A673 (cell line): Measurements from ENCODE around the gene CX3CR1. TPM values are rescaled to one million over a fixed set of nuclear protein-coding genes. Genes with fewer than 3 reads are reported as not detected.

Source experiments
- BruUV-seq: library from RNA; stranded (reverse); fragments of 400-500 nt; replicated peaks from 2 replicates; lab custom pipeline; 2021; lab: Mats Ljungman, UMichigan
- CTCF ChIA-PET: fragments of 300-600 bp; sonication (Branson Sonifier 250); formaldehyde crosslinking; loops from one replicate; lab custom pipeline; 2022; ENCODE audit warnings: antibody characterized with exemption; lab: Charles Lee
- POLR2A ChIA-PET: fragments of 300-600 bp; sonication (Branson Sonifier 250); formaldehyde crosslinking; loops from one replicate; lab custom pipeline; 2022; ENCODE audit warnings: antibody characterized with exemption; ENCODE audit not compliant: low non-redundant PET; lab: Charles Lee
- DNase-seq: peaks from one replicate; pipeline ENCODE4 v3.0.0-alpha.2; 2015; ENCODE audit warnings: low spot score
- H3K27ac ChIP-seq: fragments of 200-600 bp; sonication (generic); 2 replicates; pipeline ENCODE4 v1.5.1; 2016; ENCODE audit warnings: mixed run types, low read depth, mild to moderate bottlenecking, mixed read lengths, antibody characterized with exemption, low read length; ENCODE audit not compliant: poor library complexity, severe bottlenecking
- H3K27me3 ChIP-seq: fragments of 200-600 bp; sonication (generic); replicated peaks from 2 replicates; pipeline ENCODE4 v1.6.1; 2017; ENCODE audit warnings: mixed run types, low read depth, mild to moderate bottlenecking, mixed read lengths, antibody characterized with exemption, low read length; ENCODE audit not compliant: insufficient read depth, poor library complexity
- H3K36me3 ChIP-seq: fragments of 200-600 bp; sonication (generic); 2 replicates; pipeline ENCODE4 v1.6.1; 2016; ENCODE audit warnings: mixed run types, mild to moderate bottlenecking, mixed read lengths, antibody characterized with exemption, low read length; ENCODE audit not compliant: insufficient read depth, poor library complexity, severe bottlenecking
- H3K4me1 ChIP-seq: fragments of 200-600 bp; sonication (generic); 2 replicates; pipeline ENCODE4 v1.6.1; 2017; ENCODE audit warnings: mixed run types, mild to moderate bottlenecking, mixed read lengths, antibody characterized with exemption, low read length; ENCODE audit not compliant: insufficient read depth, poor library complexity, severe bottlenecking
- H3K4me3 ChIP-seq: fragments of 200-600 bp; sonication (generic); 2 replicates; pipeline ENCODE4 v1.5.1; 2016; ENCODE audit warnings: low read depth, mixed run types, mild to moderate bottlenecking, mixed read lengths, low read length; ENCODE audit not compliant: poor library complexity, severe bottlenecking
- H3K9me3 ChIP-seq: fragments of 200-600 bp; sonication (generic); 2 replicates; pipeline ENCODE4 v1.6.1; 2016; ENCODE audit warnings: mixed run types, low read depth, mild to moderate bottlenecking, mixed read lengths, antibody characterized with exemption, low read length; ENCODE audit not compliant: poor library complexity, severe bottlenecking
- EZH2 ChIP-seq: fragments of 200-600 bp; sonication (generic); IDR thresholded peaks from 2 replicates; pipeline ENCODE4 v1.6.1; 2017; ENCODE audit warnings: borderline replicate concordance, low read depth, mild to moderate bottlenecking, mixed read lengths, antibody characterized with exemption, low read length; ENCODE audit not compliant: poor library complexity, severe bottlenecking
- intact Hi-C: fragments of 100-400 bp; cut with micrococcal nuclease; formaldehyde crosslinking; loops from one replicate; pipeline ENCODE4 v1.10.0; 2022; ENCODE audit not compliant: unreplicated experiment
- total RNA-seq: library from RNA; stranded (reverse); gene quantifications from 2 replicates; pipeline ENCODE4 v1.2.3, GENCODE V29; 2021
- TF ChIP-seq, protein P1 (sequence below): fragments of 300-800, 200-600 bp; sonication (generic); conservative IDR thresholded peaks from 2 replicates; pipeline ENCODE4 v1.5.1; 2017; ENCODE audit warnings: low read depth, mild to moderate bottlenecking, antibody characterized with exemption, low read length, moderate library complexity, mixed read lengths

Gene CX3CR1
- total RNA-seq, 1 experiment from 2014 or later, result not detected

DNA sequence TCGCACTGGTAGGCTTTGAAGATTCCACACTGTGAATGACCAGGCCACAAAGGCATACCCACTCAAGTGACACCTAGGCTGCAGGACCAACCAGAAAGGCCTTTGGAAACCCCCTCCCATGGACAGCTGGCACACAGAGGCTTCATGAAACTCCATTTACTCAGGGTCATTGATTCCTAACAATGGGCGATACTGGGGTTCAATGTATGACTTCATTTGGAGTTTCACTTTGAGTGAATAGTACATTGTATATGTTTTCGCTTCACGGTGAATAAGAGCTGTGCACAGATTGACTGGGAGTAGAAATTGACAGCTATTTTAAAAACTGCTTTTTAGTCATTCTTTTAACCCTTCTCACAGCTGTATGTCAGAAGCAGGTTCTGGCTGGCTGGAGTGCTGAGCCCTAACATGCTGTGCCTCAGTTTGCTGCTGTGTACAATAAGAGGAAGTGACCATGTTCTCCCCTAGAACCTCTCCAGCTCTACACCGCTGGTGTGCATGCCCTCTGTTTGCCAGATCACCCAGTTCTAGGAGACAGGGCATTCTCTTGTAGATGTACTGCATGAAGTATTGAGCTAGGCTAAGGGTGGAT is 15.4 kb upstream of the CX3CR1 start:
- Histone ChIP-seq H3K36me3 (no peaks in the 10 kb centered on the region), H3K4me3 (no peak overlapping the region), H3K4me1 (no peaks in the 10 kb centered on the region), H3K27ac (no peak overlapping the region), H3K27me3 (no peaks in the 10 kb centered on the region), H3K9me3 (no peaks in the 10 kb centered on the region)
- intact Hi-C loops, result no loop called here
- ChIA-PET CTCF (no interaction called here), POLR2A (no interaction called here)
- no TSS peak for BruUV-seq
- no peak for DNase-seq
- TF ChIP-seq, protein P1, sequence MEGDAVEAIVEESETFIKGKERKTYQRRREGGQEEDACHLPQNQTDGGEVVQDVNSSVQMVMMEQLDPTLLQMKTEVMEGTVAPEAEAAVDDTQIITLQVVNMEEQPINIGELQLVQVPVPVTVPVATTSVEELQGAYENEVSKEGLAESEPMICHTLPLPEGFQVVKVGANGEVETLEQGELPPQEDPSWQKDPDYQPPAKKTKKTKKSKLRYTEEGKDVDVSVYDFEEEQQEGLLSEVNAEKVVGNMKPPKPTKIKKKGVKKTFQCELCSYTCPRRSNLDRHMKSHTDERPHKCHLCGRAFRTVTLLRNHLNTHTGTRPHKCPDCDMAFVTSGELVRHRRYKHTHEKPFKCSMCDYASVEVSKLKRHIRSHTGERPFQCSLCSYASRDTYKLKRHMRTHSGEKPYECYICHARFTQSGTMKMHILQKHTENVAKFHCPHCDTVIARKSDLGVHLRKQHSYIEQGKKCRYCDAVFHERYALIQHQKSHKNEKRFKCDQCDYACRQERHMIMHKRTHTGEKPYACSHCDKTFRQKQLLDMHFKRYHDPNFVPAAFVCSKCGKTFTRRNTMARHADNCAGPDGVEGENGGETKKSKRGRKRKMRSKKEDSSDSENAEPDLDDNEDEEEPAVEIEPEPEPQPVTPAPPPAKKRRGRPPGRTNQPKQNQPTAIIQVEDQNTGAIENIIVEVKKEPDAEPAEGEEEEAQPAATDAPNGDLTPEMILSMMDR, result no peak
- TF ChIP-seq EZH2, result no peak

DNA sequence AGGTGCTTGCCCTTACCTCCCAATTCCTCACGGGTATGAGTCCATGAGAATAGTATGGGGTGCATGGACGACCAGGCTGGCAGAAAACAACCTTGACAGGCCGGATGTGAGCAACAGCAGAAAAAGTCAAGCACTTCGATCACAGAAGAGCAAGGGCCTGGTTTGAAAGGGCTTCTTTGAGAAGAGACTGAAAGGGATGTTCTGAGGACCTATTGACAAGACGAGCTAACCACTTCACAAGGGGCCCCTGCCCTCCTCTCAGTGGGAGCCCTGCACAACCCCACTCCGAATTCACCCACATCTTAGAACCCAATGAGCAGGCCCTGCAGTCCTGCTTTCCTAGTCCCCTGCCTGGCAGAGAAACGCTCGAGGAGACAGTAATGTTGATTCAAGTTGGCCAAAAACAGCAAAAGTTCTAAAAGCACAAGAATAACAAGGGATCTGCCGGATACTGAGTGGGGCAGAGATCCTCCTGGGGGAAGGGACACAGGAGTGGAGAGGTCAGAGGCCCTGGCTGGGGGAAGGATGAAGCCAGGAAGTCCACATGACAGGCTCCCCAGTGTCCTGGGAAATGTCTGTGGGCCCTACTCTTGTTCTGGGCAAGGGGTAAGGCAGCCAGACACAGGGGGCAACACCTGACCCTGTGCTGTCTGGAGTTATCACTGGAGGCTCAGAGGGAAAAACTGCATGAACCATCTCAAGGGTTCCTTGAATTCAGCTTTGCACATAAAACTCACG is 14.8 kb upstream of the CX3CR1 start:
- Histone ChIP-seq H3K36me3 (no peaks in the 10 kb centered on the region), H3K27me3 (no peaks in the 10 kb centered on the region), H3K27ac (no peak overlapping the region), H3K9me3 (no peaks in the 10 kb centered on the region), H3K4me3 (no peak overlapping the region), H3K4me1 (no peaks in the 10 kb centered on the region)
- intact Hi-C loops, result no loop called here
- TF ChIP-seq, protein P1, result no peak
- no peak for TF ChIP-seq EZH2
- no TSS peak for BruUV-seq
- no peak for DNase-seq
- POLR2A ChIA-PET, result no interaction called here
- CTCF ChIA-PET, result no interaction called here

DNA sequence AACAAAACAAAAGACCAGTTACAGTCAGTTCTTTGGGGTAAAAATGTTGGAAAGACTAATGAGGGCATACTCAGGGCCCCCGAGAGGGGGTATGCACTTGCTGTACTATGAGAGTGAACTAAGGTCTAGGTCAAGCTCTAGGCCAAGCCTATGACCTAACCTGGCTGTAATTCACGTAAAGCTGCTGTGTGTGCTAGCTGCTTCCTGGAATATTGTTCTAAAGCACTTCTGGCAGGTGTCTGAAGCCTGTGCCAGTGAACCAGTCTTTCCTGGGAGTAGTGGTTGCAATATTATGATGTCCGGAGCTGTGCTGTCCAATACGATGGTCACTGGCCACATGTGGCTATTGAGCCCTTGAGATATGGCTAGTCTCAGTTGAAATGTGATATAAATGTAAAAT is 13.1 kb upstream of the CX3CR1 start:
- BruUV-seq, result no TSS peak
- ChIA-PET POLR2A (no interaction called here), CTCF (no interaction called here)
- H3K9me3 ChIP-seq, result no peaks in the 10 kb centered on the region
- no peak overlapping the region for H3K27ac ChIP-seq
- no peaks in the 10 kb centered on the region for H3K4me1 ChIP-seq
- no peaks in the 10 kb centered on the region for H3K36me3 ChIP-seq
- no peak overlapping the region for H3K4me3 ChIP-seq
- TF ChIP-seq EZH2, result no peak
- TF ChIP-seq, protein P1, result no peak
- no peak for DNase-seq
- intact Hi-C loops, result no loop called here
- H3K27me3 ChIP-seq, result no peaks in the 10 kb centered on the region
